ENCODE data around the gene ZBTB33. TPM values are rescaled to one million over a fixed set of nuclear protein-coding genes. Genes with fewer than 3 reads are reported as not detected.

Gene ZBTB33
- total RNA-seq, 1 donor from 2014 or later, result 15.3 TPM

GRCh38 chrX:120269373-120270035 lies 18.9 kb downstream of the ZBTB33 start:
- ATAC-seq (peak; percentile 94), DNase-seq (no peak)

GRCh38 chrX:120270567-120270966 lies 20.0 kb downstream of the ZBTB33 start:
- TF ChIP-seq CTCF (IDR thresholded peaks at IDR 0.05), result no peak
- Histone ChIP-seq H3K36me3 (no peaks in the 10 kb centered on the region), H3K27ac (no peak overlapping the region), H3K4me3 (no peak overlapping the region), H3K9me3 (no peaks in the 10 kb centered on the region), H3K27me3 (no peaks in the 10 kb centered on the region), H3K4me1 (peaks cover 6% of the 10 kb centered on the region)
- ATAC-seq, result no peak
- intact Hi-C loops (cut with DNase I), result no loop called here
- DNase-seq, result no peak

More at GRCh38 chrX:120269373-120270035, 18.9 kb downstream of the ZBTB33 start:
- TF ChIP-seq CTCF (IDR thresholded peaks at IDR 0.05), result no peak
- Histone ChIP-seq H3K27me3 (no peaks in the 10 kb centered on the region), H3K4me1 (peaks cover 6% of the 10 kb centered on the region), H3K4me3 (no peak overlapping the region), H3K36me3 (no peaks in the 10 kb centered on the region), H3K27ac (peak overlapping the region; percentile 65), H3K9me3 (no peaks in the 10 kb centered on the region)
- intact Hi-C loops (cut with DNase I), result no loop called here

- intact Hi-C loops (cut with DNase I), result no loop called here
These were observed 20.6 kb downstream of the ZBTB33 start for GRCh38 chrX:120271218-120271617.

GRCh38 chrX:120274145-120274544 lies 23.5 kb downstream of the ZBTB33 start:
- Histone ChIP-seq H3K36me3 (no peaks in the 10 kb centered on the region), H3K4me1 (peaks cover 6% of the 10 kb centered on the region), H3K9me3 (no peaks in the 10 kb centered on the region), H3K27me3 (no peaks in the 10 kb centered on the region), H3K27ac (no peak overlapping the region), H3K4me3 (no peak overlapping the region)
- DNase-seq (no peak), ATAC-seq (no peak)
- TF ChIP-seq CTCF (IDR thresholded peaks at IDR 0.05), result no peak
- intact Hi-C loops (cut with DNase I), result no loop called here

More at GRCh38 chrX:120271218-120271617, 20.6 kb downstream of the ZBTB33 start:
- TF ChIP-seq CTCF (IDR thresholded peaks at IDR 0.05), result no peak
- Histone ChIP-seq H3K27me3 (no peaks in the 10 kb centered on the region), H3K4me1 (peaks cover 6% of the 10 kb centered on the region), H3K27ac (no peak overlapping the region), H3K36me3 (no peaks in the 10 kb centered on the region), H3K4me3 (no peak overlapping the region), H3K9me3 (no peaks in the 10 kb centered on the region)
- ATAC-seq, result peak; percentile 71
- DNase-seq, result no peak

- no peaks in the 10 kb centered on the region for H3K27me3 ChIP-seq
- no peak overlapping the region for H3K4me3 ChIP-seq
- ATAC-seq (no peak), DNase-seq (no peak)
- no peaks in the 10 kb centered on the region for H3K9me3 ChIP-seq
- TF ChIP-seq CTCF (IDR thresholded peaks at IDR 0.05), result no peak
- intact Hi-C loops (cut with DNase I), result no loop called here
- no peak overlapping the region for H3K27ac ChIP-seq
- H3K4me1 ChIP-seq, result peaks cover 6% of the 10 kb centered on the region
- H3K36me3 ChIP-seq, result no peaks in the 10 kb centered on the region
These were observed 24.3 kb downstream of the ZBTB33 start for GRCh38 chrX:120274958-120275357.
